Endodermal cell (in vitro differentiated cells): Measurements from ENCODE around the gene AGPAT3. TPM values are rescaled to one million over a fixed set of nuclear protein-coding genes. Genes with fewer than 3 reads are reported as not detected.

Experiments
- DNase-seq: peaks from one replicate; pipeline ENCODE4 v3.0.0-alpha.2; 2017
- H3K27ac ChIP-seq: 2 replicates; pipeline ENCODE4 v1.5.1; 2013; ENCODE audit warnings: mild to moderate bottlenecking, low read depth, low read length, moderate library complexity
- H3K27me3 ChIP-seq: 2 replicates; pipeline ENCODE4 v1.6.1; 2013; ENCODE audit warnings: mild to moderate bottlenecking, low read length, moderate library complexity; ENCODE audit not compliant: insufficient read depth, control insufficient read depth, poor library complexity, severe bottlenecking
- H3K36me3 ChIP-seq: 2 replicates; pipeline ENCODE4 v1.7.0; 2013; ENCODE audit warnings: mild to moderate bottlenecking, low read length, moderate library complexity; ENCODE audit not compliant: control insufficient read depth, insufficient read depth
- H3K4me1 ChIP-seq: one replicate; pipeline ENCODE4 v1.7.0; 2013; ENCODE audit warnings: low read length; ENCODE audit not compliant: control insufficient read depth, insufficient read depth
- H3K4me3 ChIP-seq: 2 replicates; pipeline ENCODE4 v1.5.1; 2013; ENCODE audit warnings: mild to moderate bottlenecking, low read length, moderate library complexity
- H3K9ac ChIP-seq: 2 replicates; pipeline ENCODE4 v1.6.1; 2013; ENCODE audit warnings: mild to moderate bottlenecking, low read length, moderate library complexity; ENCODE audit not compliant: poor library complexity, severe bottlenecking; ENCODE audit errors: extremely low read depth
- H3K9me3 ChIP-seq: 2 replicates; pipeline ENCODE4 v1.6.1; 2013; ENCODE audit warnings: mild to moderate bottlenecking, low read length, moderate library complexity; ENCODE audit not compliant: control insufficient read depth
- H3K27ac Mint-ChIP-seq: 2 replicates; pipeline ENCODE4 v1.8.0; 2020; ENCODE audit warnings: mixed read lengths
- H3K27me3 Mint-ChIP-seq: 2 replicates; pipeline ENCODE4 v1.8.0; 2021; ENCODE audit warnings: mild to moderate bottlenecking, mixed read lengths; ENCODE audit not compliant: insufficient read depth
- H3K36me3 Mint-ChIP-seq: 2 replicates; pipeline ENCODE4 v1.8.0; 2020; ENCODE audit warnings: low read depth, mixed read lengths
- H3K4me1 Mint-ChIP-seq: 2 replicates; pipeline ENCODE4 v1.8.0; 2020; ENCODE audit warnings: mixed read lengths
- H3K4me3 Mint-ChIP-seq: 2 replicates; pipeline ENCODE4 v1.8.0; 2020; ENCODE audit warnings: mild to moderate bottlenecking, moderate library complexity, mixed read lengths
- H3K9me3 Mint-ChIP-seq: 2 replicates; pipeline ENCODE4 v1.8.0; 2020; ENCODE audit warnings: mild to moderate bottlenecking, mixed read lengths
- CTCF ChIP-seq: fragments of 200-600 bp; sonication (generic); conservative IDR thresholded peaks from 2 replicates; pipeline ENCODE4 v1.5.0; 2021; ENCODE audit warnings: antibody characterized with exemption, mild to moderate bottlenecking
- WGBS, 2 experiments: methylation state at CpG; one replicate each; pipeline versions ENCODE4 v1.1.5 to v1.1.7; 2013; ENCODE audit warnings: missing lambda C conversion rate in 2 of 2, mixed read lengths in 1 of 2; ENCODE audit not compliant: insufficient coverage in 1 of 2, insufficient read length in 1 of 2; 5-methylcytosine and 5-hydroxymethylcytosine counted together
- total RNA-seq, 2 donors: library from RNA; stranded (reverse); fragmentation: NEBNext Ultra II Directional in 1 of 2; extraction: Animal tissue kit (Norgen Biotek cat#: 25700) in 1 of 2; gene quantifications; 2 replicates in 1 of 2; 3 replicates in 1 of 2; pipeline ENCODE4 v1.2.1, GENCODE V29; 2021

Gene AGPAT3
- total RNA-seq, 2 donors from 2014 or later = 44.0 to 74.4 TPM

GRCh38 chr21:44000360-44000759 lies 135.3 kb downstream of the AGPAT3 start:
- WGBS, 2 experiments = 78 to 91% methylated on average over 4 to 7 of the region's 7 CpGs
- TF ChIP-seq CTCF = no peak
- H3K4me1 Mint-ChIP-seq = no peaks in the 10 kb centered on the region
- H3K27ac Mint-ChIP-seq = no peak overlapping the region
- no peaks in the 10 kb centered on the region for H3K9me3 Mint-ChIP-seq
- no peaks in the 10 kb centered on the region for H3K36me3 Mint-ChIP-seq
- Histone ChIP-seq H3K9me3 (no peaks in the 10 kb centered on the region), H3K27ac (no peak overlapping the region), H3K9ac (no peak overlapping the region), H3K4me3 (no peak overlapping the region), H3K27me3 (no peaks in the 10 kb centered on the region), H3K36me3 (no peaks in the 10 kb centered on the region), H3K4me1 (no peaks in the 10 kb centered on the region)
- no peaks in the 10 kb centered on the region for H3K27me3 Mint-ChIP-seq
- DNase-seq = no peak
- H3K4me3 Mint-ChIP-seq = no peak overlapping the region

- Histone ChIP-seq H3K27ac (no peak overlapping the region), H3K9me3 (no peaks in the 10 kb centered on the region), H3K4me3 (no peak overlapping the region), H3K4me1 (no peaks in the 10 kb centered on the region), H3K27me3 (no peaks in the 10 kb centered on the region), H3K36me3 (no peaks in the 10 kb centered on the region), H3K9ac (no peak overlapping the region)
- DNase-seq = no peak
- Mint-ChIP-seq H3K4me3 (no peak overlapping the region), H3K4me1 (no peaks in the 10 kb centered on the region), H3K27ac (no peak overlapping the region), H3K36me3 (no peaks in the 10 kb centered on the region), H3K27me3 (no peaks in the 10 kb centered on the region), H3K9me3 (no peaks in the 10 kb centered on the region)
- TF ChIP-seq CTCF = no peak
- 93 to 95% methylated on average over 9 to 10 of the region's 10 CpGs for WGBS, 2 experiments
Observed at GRCh38 chr21:44002511-44002910, 137.5 kb downstream of the AGPAT3 start.

- no peaks in the 10 kb centered on the region for H3K9me3 ChIP-seq
- no peaks in the 10 kb centered on the region for H3K27me3 Mint-ChIP-seq
- no peaks in the 10 kb centered on the region for H3K4me1 ChIP-seq
- no peak overlapping the region for H3K9ac ChIP-seq
- H3K27ac Mint-ChIP-seq = no peak overlapping the region
- H3K9me3 Mint-ChIP-seq = no peaks in the 10 kb centered on the region
- no peak for TF ChIP-seq CTCF
- no peak overlapping the region for H3K27ac ChIP-seq
- WGBS, 2 experiments = 91 to 93% methylated on average over 3 to 5 of the region's 5 CpGs
- no peaks in the 10 kb centered on the region for H3K4me1 Mint-ChIP-seq
- no peak overlapping the region for H3K4me3 Mint-ChIP-seq
- no peak for DNase-seq
- H3K36me3 ChIP-seq = no peaks in the 10 kb centered on the region
- no peak overlapping the region for H3K4me3 ChIP-seq
- no peaks in the 10 kb centered on the region for H3K36me3 Mint-ChIP-seq
- H3K27me3 ChIP-seq = no peaks in the 10 kb centered on the region
Observed at GRCh38 chr21:44003307-44003966, 138.4 kb downstream of the AGPAT3 start.
